H1 (cell line): ENCODE data around the gene HNRNPDL. TPM values are rescaled to one million over a fixed set of nuclear protein-coding genes. Genes with fewer than 3 reads are reported as not detected.

Experiments
- CTCF ChIA-PET: fragments of 300-600 bp; sonication (Branson Sonifier 250); formaldehyde crosslinking; loops from one replicate; lab custom pipeline; 2021; ENCODE audit not compliant: partially characterized antibody; lab: Charles Lee
- POLR2A ChIA-PET: fragments of 300-600 bp; sonication (Branson Sonifier 250); formaldehyde crosslinking; loops from one replicate; lab custom pipeline; 2021; ENCODE audit warnings: inconsistent platforms; ENCODE audit not compliant: partially characterized antibody; lab: Charles Lee
- DNase-seq, 2 experiments: peaks; one replicate each; pipeline versions ENCODE4 v3.0.0 to v3.0.0-alpha.2; 2010 to 2022; ENCODE audit warnings: low spot score in 2 of 2, low read depth in 1 of 2, mixed read lengths in 1 of 2
- FAIRE-seq: peaks from 2 replicates; lab custom pipeline; 2011; peaks lifted over from hg19 to GRCh38; lab: Jason Lieb, UNC
- H2AFZ ChIP-seq: 2 replicates; pipeline ENCODE4 v1.8.1; 2012; ENCODE audit warnings: low read length, inconsistent platforms
- H2AK5ac ChIP-seq: 2 replicates; pipeline ENCODE4 v1.6.1; 2013; ENCODE audit warnings: low read depth, low read length
- H2BK120ac ChIP-seq: replicated peaks from 2 replicates; pipeline ENCODE3; 2013; ENCODE audit warnings: low read depth, low read length, inconsistent platforms
- H2BK12ac ChIP-seq: 2 replicates; pipeline ENCODE4 v1.6.1; 2013; ENCODE audit warnings: low read depth, low read length
- H2BK15ac ChIP-seq: 2 replicates; pipeline ENCODE4 v1.6.1; 2013; ENCODE audit warnings: low read length
- H2BK20ac ChIP-seq: 2 replicates; pipeline ENCODE4 v1.6.1; 2013; ENCODE audit warnings: low read length
- H2BK5ac ChIP-seq: 2 replicates; pipeline ENCODE4 v1.6.1; 2013; ENCODE audit warnings: low read depth, low read length
- H3K14ac ChIP-seq: 2 replicates; pipeline ENCODE4 v1.6.1; 2013; ENCODE audit warnings: inconsistent platforms; ENCODE audit not compliant: insufficient read length
- H3K18ac ChIP-seq: 2 replicates; pipeline ENCODE4 v1.6.1; 2013; ENCODE audit warnings: low read length; ENCODE audit errors: extremely low read depth
- H3K23ac ChIP-seq: 2 replicates; pipeline ENCODE4 v1.6.1; 2013; ENCODE audit warnings: inconsistent platforms; ENCODE audit not compliant: insufficient read length
- H3K23me2 ChIP-seq: 2 replicates; pipeline ENCODE4 v1.6.1; 2013; ENCODE audit warnings: low read depth, low read length
- H3K27ac ChIP-seq: 2 replicates; pipeline ENCODE4 v1.6.1; 2011; ENCODE audit warnings: low read depth, low read length, inconsistent platforms
- H3K27me3 ChIP-seq, 4 experiments: replicated peaks in 1 of 4; 1 replicate in 1 of 4; 2 replicates in 3 of 4; pipeline versions ENCODE4 v1.6.1 to v1.8.1; 2011 to 2013; ENCODE audit warnings: low read length in 3 of 4, mild to moderate bottlenecking in 3 of 4, inconsistent platforms in 2 of 4, mixed read lengths in 2 of 4, moderate library complexity in 1 of 4; ENCODE audit not compliant: control insufficient read depth in 3 of 4, insufficient read depth in 3 of 4; ENCODE audit errors: extremely low read depth in 1 of 4
- H3K36me3 ChIP-seq, 4 experiments: 2 replicates each; pipeline versions ENCODE4 v1.6.1 to v1.8.1; 2011 to 2013; ENCODE audit warnings: mild to moderate bottlenecking in 4 of 4, low read length in 3 of 4, moderate library complexity in 2 of 4, control low read depth in 1 of 4, inconsistent platforms in 1 of 4; ENCODE audit not compliant: insufficient read depth in 4 of 4, control insufficient read depth in 2 of 4
- H3K4ac ChIP-seq: replicated peaks from 2 replicates; pipeline ENCODE3; 2013; ENCODE audit warnings: low read length, low read depth, mixed read lengths, inconsistent platforms; ENCODE audit not compliant: insufficient read length
- H3K4me1 ChIP-seq, 4 experiments: replicated peaks in 1 of 4; 1 replicate in 1 of 4; 2 replicates in 3 of 4; pipeline versions ENCODE4 v1.6.1 to v1.8.1; 2011 to 2013; ENCODE audit warnings: low read length in 3 of 4, inconsistent platforms in 2 of 4, mixed read lengths in 1 of 4; ENCODE audit not compliant: insufficient read depth in 4 of 4, control insufficient read depth in 3 of 4
- H3K4me2 ChIP-seq, 2 experiments: 2 replicates each; pipeline versions ENCODE4 v1.6.1 to v1.8.1; 2011 to 2013; ENCODE audit warnings: low read depth in 2 of 2, low read length in 2 of 2, control low read depth in 1 of 2, inconsistent platforms in 1 of 2, mild to moderate bottlenecking in 1 of 2; ENCODE audit not compliant: insufficient read depth in 1 of 2
- H3K4me3 ChIP-seq, 4 experiments: fragments of 200-600, 300-600 bp in 1 of 4; sonication (generic), shearing (Covaris generic), sonication (Bioruptor Twin) in 1 of 4; 2 replicates each; pipeline versions ENCODE4 v1.5.1 to v1.8.1; 2011 to 2016; ENCODE audit warnings: low read length in 4 of 4, low read depth in 3 of 4, control low read depth in 2 of 4, inconsistent platforms in 2 of 4, mild to moderate bottlenecking in 2 of 4, mixed read lengths in 1 of 4, moderate library complexity in 1 of 4; ENCODE audit not compliant: insufficient read depth in 2 of 4; ENCODE audit errors: extremely low read depth in 1 of 4
- H3K56ac ChIP-seq: replicated peaks from 2 replicates; pipeline ENCODE3; 2013; ENCODE audit warnings: low read depth, mild to moderate bottlenecking, mixed read lengths, low read length, inconsistent platforms; ENCODE audit not compliant: insufficient read length
- H3K79me1 ChIP-seq: 2 replicates; pipeline ENCODE4 v1.6.1; 2013; ENCODE audit warnings: low read depth, low read length, control low read depth
- H3K79me2 ChIP-seq, 2 experiments: 2 replicates each; pipeline versions ENCODE4 v1.6.1 to v1.8.1; 2012 to 2013; ENCODE audit warnings: low read length in 2 of 2, mild to moderate bottlenecking in 2 of 2, inconsistent platforms in 1 of 2; ENCODE audit not compliant: insufficient read depth in 2 of 2, control insufficient read depth in 1 of 2
- H3K9ac ChIP-seq, 4 experiments: replicated peaks in 1 of 4; 1 replicate in 1 of 4; 2 replicates in 3 of 4; pipeline versions ENCODE4 v1.6.1 to v1.8.1; 2011 to 2013; ENCODE audit warnings: low read depth in 3 of 4, low read length in 3 of 4, control low read depth in 2 of 4, mild to moderate bottlenecking in 2 of 4, moderate library complexity in 2 of 4, inconsistent platforms in 1 of 4; ENCODE audit errors: extremely low read depth in 1 of 4
- H3K9me3 ChIP-seq, 2 experiments: 2 replicates each; pipeline versions ENCODE4 v1.6.1 to v1.8.1; 2012 to 2013; ENCODE audit warnings: mild to moderate bottlenecking in 2 of 2, moderate library complexity in 2 of 2, control low read depth in 1 of 2, inconsistent platforms in 1 of 2, low read depth in 1 of 2, low read length in 1 of 2, mixed read lengths in 1 of 2; ENCODE audit not compliant: insufficient read depth in 2 of 2
- H4K20me1 ChIP-seq, 2 experiments: replicated peaks in 1 of 2; 2 replicates each; pipeline versions ENCODE3 to v1.8.1; 2011 to 2013; ENCODE audit warnings: inconsistent platforms in 2 of 2, low read length in 2 of 2, mild to moderate bottlenecking in 1 of 2; ENCODE audit not compliant: insufficient read depth in 2 of 2, control insufficient read depth in 1 of 2
- H4K5ac ChIP-seq: 2 replicates; pipeline ENCODE4 v1.6.1; 2013; ENCODE audit warnings: low read length, low read depth, mixed read lengths, inconsistent platforms; ENCODE audit not compliant: insufficient read length
- H4K8ac ChIP-seq: 2 replicates; pipeline ENCODE4 v1.8.0; 2013; ENCODE audit warnings: mild to moderate bottlenecking, moderate library complexity, low read length, inconsistent platforms; ENCODE audit not compliant: insufficient read depth; ENCODE audit errors: extremely low read depth
- H4K91ac ChIP-seq: replicated peaks from 2 replicates; pipeline ENCODE3; 2013; ENCODE audit warnings: low read length, mixed read lengths, inconsistent platforms; ENCODE audit not compliant: insufficient read length
- CBX5 ChIP-seq: fragments of 300-800, 300-1000 bp; sonication (generic); IDR thresholded peaks from 2 replicates; pipeline ENCODE4 v1.7.1; 2016; ENCODE audit warnings: antibody characterized with exemption, low read length, low read depth
- JUN ChIP-seq: IDR thresholded peaks from 2 replicates; pipeline ENCODE4 v1.6.1; 2011; ENCODE audit warnings: low read depth, mild to moderate bottlenecking, improper control_type of control experiment, low read length
- KDM1A ChIP-seq: fragments of 200-600, 300-600 bp; sonication (generic); IDR thresholded peaks from 2 replicates; pipeline ENCODE4 v1.7.1; 2016; ENCODE audit warnings: mild to moderate bottlenecking, low read length, borderline replicate concordance
- KDM5A ChIP-seq: fragments of 200-600 bp; IDR thresholded peaks from 2 replicates; pipeline ENCODE4 v1.7.1; 2012; ENCODE audit warnings: mild to moderate bottlenecking, low read length, inconsistent platforms, mixed read lengths
- POLR2AphosphoS5 ChIP-seq: IDR thresholded peaks from 2 replicates; pipeline ENCODE4 v1.6.1; 2011; ENCODE audit warnings: low read depth, low read length
- RAD21 ChIP-seq, 2 experiments: IDR thresholded peaks in 1 of 2; conservative IDR thresholded peaks in 1 of 2; 2 replicates each; pipeline ENCODE4 v1.6.1; 2011; ENCODE audit warnings: low read depth in 2 of 2, low read length in 2 of 2, improper control_type of control experiment in 1 of 2, inconsistent platforms in 1 of 2, mild to moderate bottlenecking in 1 of 2, moderate library complexity in 1 of 2
- RBBP5 ChIP-seq: IDR thresholded peaks from 2 replicates; pipeline ENCODE4 v1.7.1; 2012; ENCODE audit warnings: low read depth, mild to moderate bottlenecking, inconsistent platforms, low read length, moderate library complexity, borderline replicate concordance
- TBP ChIP-seq: IDR thresholded peaks from 2 replicates; pipeline ENCODE4 v1.6.1; 2011; ENCODE audit warnings: low read depth, low read length, improper control_type of control experiment
- WGBS, 2 experiments: shearing (Covaris generic) in 1 of 2; methylation state at CpG; one replicate each; pipeline versions ENCODE4 v1.1.6 to v1.1.7; 2013 to 2015; ENCODE audit warnings: low lambda C conversion rate in 2 of 2, mixed read lengths in 2 of 2, inconsistent platforms in 1 of 2, low coverage in 1 of 2, missing lambda C conversion rate in 1 of 2; ENCODE audit not compliant: insufficient replicate concordance in 2 of 2, insufficient coverage in 1 of 2, insufficient read length in 1 of 2; ENCODE audit errors: extremely low coverage in 1 of 2, missing lambda C conversion rate in 1 of 2; 5-methylcytosine and 5-hydroxymethylcytosine counted together
- polyA plus RNA-seq, 7 experiments: library from polyadenylated mRNA; depleted of rRNA in 3 of 7; stranded (reverse) in 5 of 7; unstranded in 2 of 7; fragments of >200 nt in 5 of 7; fragments of 200-250 nt in 2 of 7; gene quantifications; 1 replicate in 5 of 7; 2 replicates in 1 of 7; 4 replicates in 1 of 7; pipeline versions ENCODE4 v1.2.1 to v1.2.3, GENCODE V29; 2011 to 2013; ENCODE audit warnings: missing spikeins in 2 of 7, mixed read lengths in 2 of 7
- total RNA-seq: library from RNA; stranded (reverse); fragmentation: NEBNext Ultra II Directional; extraction: Animal tissue kit (Norgen Biotek cat#: 25700); gene quantifications from 2 replicates; pipeline ENCODE4 v1.2.1, GENCODE V29; 2021

The HNRNPDL gene
- total and polyA plus RNA-seq, 2 of the 8 experiments (the other 6 are each of a cell fraction or from before 2014, with no cell fraction given) = 197 to 411 TPM

- Histone ChIP-seq H3K4me3 (no peak overlapping the region), H2AK5ac (no peak overlapping the region), H4K91ac (no peak overlapping the region), H2BK15ac (no peak overlapping the region), H3K4me1 (peaks cover 0 to 3% (median 0%) of the 10 kb centered on the region in 4 experiments; a peak in 4 of 7 replicates), H4K8ac (no peak overlapping the region), H3K79me2 (peaks cover 7 to 24% of the 10 kb centered on the region in 2 experiments; a peak in 3 of 4 replicates), H3K23me2 (no peaks in the 10 kb centered on the region), H2AFZ (no peak overlapping the region), H3K23ac (no peak overlapping the region), H3K79me1 (peaks cover 7% of the 10 kb centered on the region), H3K36me3 (no peaks in the 10 kb centered on the region; a peak in 2 of 8 replicates), H3K18ac (no peak overlapping the region), H4K20me1 (peaks cover 0 to 5% of the 10 kb centered on the region in 2 experiments), H3K9ac (no peak overlapping the region), H3K9me3 (peaks cover 0 to 9% of the 10 kb centered on the region in 2 experiments; a peak in 1 of 4 replicates), H3K27me3 (no peaks in the 10 kb centered on the region), H3K27ac (no peak overlapping the region), H2BK12ac (no peak overlapping the region), H3K4me2 (no peak overlapping the region), H2BK5ac (no peak overlapping the region), H3K56ac (no peak overlapping the region), H2BK20ac (no peak overlapping the region), H3K14ac (no peak overlapping the region), H4K5ac (no peak overlapping the region), H2BK120ac (no peak overlapping the region), H3K4ac (no peak overlapping the region)
- FAIRE-seq (no peak), DNase-seq (no peak)
- TF ChIP-seq KDM1A (no peak), RBBP5 (no peak), KDM5A (no peak), RAD21 (IDR thresholded peaks at IDR 0.05 in 1 of 2, conservative IDR thresholded peaks at IDR 0.05 in 1 of 2; ENCODE audit: low read depth in 2 of 2, low read length in 2 of 2) (no peak), CBX5 (no peak), TBP (no peak), POLR2AphosphoS5 (no peak), JUN (no peak)
- ChIA-PET CTCF (interaction anchor here (0.7 to 3.1 kb wide), 8 partner anchors 9 to 362 kb away, joined by 3 to 14 read pairs (median 4); partner anchors contain the start of gene HNRNPDL), POLR2A (interaction anchor here (0.6 to 13.8 kb wide), 17 partner anchors 8 to 457 kb away, joined by 3 to 152 read pairs (median 4); partner anchors contain the start of gene HNRNPDL)
- WGBS, 2 experiments = 91% methylated on average over 4 of the region's 4 CpGs; no CpG with 5 or more reads in 1 of the 2 experiments
Measured at GRCh38 chr4:82380831-82381230, 49.4 kb downstream of the HNRNPDL start.
